ENCODE measurements around the gene SND1.

Gene SND1

DNA sequence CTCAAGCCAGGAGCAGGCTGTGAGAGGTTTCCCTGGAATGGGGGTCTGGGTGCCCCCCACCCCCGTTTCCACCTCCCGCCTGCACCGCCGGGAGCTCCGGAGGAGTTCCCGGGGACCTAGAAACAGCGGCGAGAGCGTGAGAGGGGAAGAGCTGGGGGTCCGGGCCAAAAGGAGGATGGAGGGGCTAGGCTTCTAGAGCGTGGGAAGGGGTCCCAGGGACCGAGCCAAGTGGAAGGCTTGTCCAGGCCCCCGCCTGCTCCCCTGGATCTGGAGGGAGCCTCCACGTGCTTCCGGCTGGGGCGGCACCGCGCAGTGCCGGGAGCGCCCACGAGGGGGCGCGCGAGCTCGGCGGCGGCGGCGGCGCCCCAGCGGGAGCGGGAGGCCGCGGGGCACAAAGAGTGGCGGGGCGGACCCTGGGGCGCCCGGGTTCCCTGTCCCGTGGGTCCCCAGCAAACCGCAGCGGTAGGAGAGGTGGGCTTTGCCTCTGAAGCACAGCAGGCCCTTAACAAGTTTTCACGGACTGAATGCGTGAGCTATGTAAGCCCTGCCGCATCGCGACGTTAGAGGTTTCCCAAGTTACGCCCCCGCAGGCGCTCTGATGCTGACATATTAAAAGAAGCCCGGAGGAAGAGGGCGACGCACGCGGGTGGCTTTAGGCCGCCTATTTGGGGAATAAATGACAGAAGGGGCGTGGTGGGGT is 483.7 kb downstream of the SND1 start:
- peak; percentile 26 to 46 for DNase-seq (ENCODE audit: low read depth in 2 of 2)

DNA sequence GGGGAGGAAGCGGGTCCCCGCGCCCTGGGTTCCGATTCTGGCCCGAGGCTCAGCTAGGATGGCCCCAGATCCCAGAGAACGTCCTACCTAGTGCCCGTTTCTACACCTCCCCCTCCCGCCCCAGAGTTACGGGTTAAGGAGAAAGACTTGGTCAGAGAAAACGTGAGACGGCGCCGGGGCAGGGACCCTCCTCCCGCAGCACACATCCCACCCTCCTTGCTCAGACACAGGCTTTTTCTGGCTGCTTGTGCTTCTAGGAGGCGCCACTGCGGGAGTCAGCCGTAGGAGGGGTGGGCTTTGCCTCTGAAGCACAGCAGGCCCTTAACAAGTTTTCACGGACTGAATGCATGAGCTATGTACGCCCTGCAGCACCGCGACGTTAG is 484.2 kb downstream of the SND1 start:
- DNase-seq (ENCODE audit: low read depth in 2 of 2), result no peak

DNA sequence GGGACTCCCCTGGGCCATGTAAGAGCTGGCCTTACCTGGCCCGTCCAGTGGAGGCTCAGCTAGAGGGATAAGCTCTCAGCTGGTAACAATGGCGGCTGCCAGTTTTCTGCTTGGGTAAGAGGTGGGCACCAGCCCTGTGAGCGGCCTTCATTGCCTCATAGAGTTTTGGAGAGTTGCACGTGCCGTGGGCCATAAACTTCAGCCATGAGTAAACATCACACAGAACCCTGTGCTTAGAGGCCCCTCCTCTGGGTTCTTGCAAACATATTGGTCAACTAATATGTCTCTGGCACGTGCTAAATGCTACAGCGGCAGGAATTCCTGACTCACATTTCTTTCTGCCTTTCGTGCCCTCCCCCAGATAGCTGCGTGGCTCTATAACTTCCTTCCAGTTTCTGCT is 485.2 kb downstream of the SND1 start:
- no peak for DNase-seq (ENCODE audit: low read depth in 2 of 2)

DNA sequence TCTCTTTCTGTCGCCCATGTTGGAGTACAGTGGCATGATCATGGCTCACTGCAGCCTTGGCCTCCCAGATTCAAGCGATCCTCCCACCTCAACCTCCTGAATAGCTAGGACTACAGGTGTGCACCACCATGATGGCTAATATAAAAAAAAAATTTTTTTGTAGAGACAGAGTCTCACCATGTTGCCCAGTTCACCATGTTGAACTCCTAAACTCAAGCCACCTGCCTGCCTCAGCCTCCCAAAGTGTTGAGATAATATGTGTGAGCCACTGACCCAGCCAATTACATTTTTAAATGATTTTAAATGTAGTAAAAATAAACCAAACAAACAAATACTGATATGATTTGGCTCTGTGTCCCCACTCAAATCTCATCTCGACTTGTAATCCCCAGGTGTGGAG is 487.4 kb downstream of the SND1 start:
- DNase-seq (ENCODE audit: low read depth in 2 of 2), result no peak

DNA sequence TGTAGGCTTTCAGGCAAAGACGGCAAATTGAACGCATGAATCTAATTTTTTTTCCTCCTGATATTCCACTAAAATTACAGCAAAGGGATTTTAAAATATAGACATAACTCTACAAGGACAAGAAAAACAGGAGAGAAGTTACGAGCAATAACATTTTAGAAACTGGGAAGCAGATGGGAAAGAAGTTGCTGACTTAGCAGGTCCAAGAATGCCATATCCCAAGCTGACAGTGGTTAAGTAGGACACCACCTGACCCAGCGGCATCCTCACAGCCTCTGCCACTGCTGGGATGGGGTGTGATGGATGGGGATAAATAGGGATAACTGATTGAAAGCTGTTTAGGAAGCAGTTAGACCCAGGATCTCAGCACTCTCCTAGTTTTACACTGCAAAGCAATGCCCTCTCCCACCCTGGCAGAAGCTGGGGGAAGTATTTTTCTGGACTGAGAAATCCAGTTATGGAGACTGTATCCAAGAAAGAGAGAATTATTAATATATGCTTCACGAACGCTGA is 489.7 kb downstream of the SND1 start:
- no peak for DNase-seq (ENCODE audit: low read depth in 2 of 2)

Measured in activated CD8-positive, alpha-beta memory T cell treated with anti-CD3 and anti-CD28 coated beads for 4 hours (primary cell).